Upper lobe of right lung (tissue), 1 donor: ENCODE measurements around the gene TNPO1. TPM values are rescaled to one million over a fixed set of nuclear protein-coding genes. Genes with fewer than 3 reads are reported as not detected.

Source experiments
- ATAC-seq: fragments of 200-7000 bp; cut with Tn5 transposase; one replicate; pipeline ENCODE4 v1.9.1; 2020; ENCODE audit warnings: mild to moderate bottlenecking, moderate library complexity
- DNase-seq: peaks from one replicate; pipeline ENCODE4 v3.0.0-alpha.2; 2020
- H3K27ac ChIP-seq: fragments of 200-600 bp; one replicate; pipeline ENCODE4 v1.8.0; 2022
- H3K27me3 ChIP-seq: fragments of 200-600 bp; one replicate; pipeline ENCODE4 v1.8.0; 2022; ENCODE audit warnings: mild to moderate bottlenecking
- H3K36me3 ChIP-seq: fragments of 200-600 bp; one replicate; pipeline ENCODE4 v1.8.0; 2022
- H3K4me1 ChIP-seq: fragments of 200-600 bp; one replicate; pipeline ENCODE4 v1.8.0; 2022
- H3K4me3 ChIP-seq: fragments of 200-600 bp; one replicate; pipeline ENCODE4 v1.8.0; 2022; ENCODE audit warnings: mild to moderate bottlenecking
- H3K9me3 ChIP-seq: fragments of 200-600 bp; one replicate; pipeline ENCODE4 v1.8.0; 2022
- CTCF ChIP-seq: fragments of 200-600 bp; IDR thresholded peaks from one replicate; pipeline ENCODE4 v1.8.0; 2022; ENCODE audit warnings: antibody characterized with exemption
- intact Hi-C: fragments of 100-400 bp; cut with DNase I; formaldehyde crosslinking; loops from one replicate; pipeline ENCODE4 v1.11.0; 2022
- total RNA-seq: library from RNA; stranded (reverse); fragmentation: NEBNext Ultra II Directional; extraction: Animal tissue kit (Norgen Biotek cat#: 25700); gene quantifications from one replicate; pipeline ENCODE4 v1.2.1, GENCODE V29; 2021
- donor health status: DM: no; HTN: yes; CAD: no; lungs with severe emphysema.

TNPO1 gene
- total RNA-seq, 1 donor from 2014 or later: 106 TPM

GRCh38 chr5:72814864-72815263 lies 1.6 kb upstream of the TNPO1 start:
- H3K36me3 ChIP-seq: no peaks in the 10 kb centered on the region
- H3K27me3 ChIP-seq: no peaks in the 10 kb centered on the region
- peaks cover 19% of the 10 kb centered on the region for H3K4me1 ChIP-seq
- H3K4me3 ChIP-seq: no peak overlapping the region
- no peak for ATAC-seq
- no peak for DNase-seq
- no peaks in the 10 kb centered on the region for H3K9me3 ChIP-seq
- H3K27ac ChIP-seq: no peak overlapping the region
- no peak for TF ChIP-seq CTCF
- intact Hi-C loops: no loop called here

- ATAC-seq (no peak), DNase-seq (no peak)
- Histone ChIP-seq H3K9me3 (no peaks in the 10 kb centered on the region), H3K4me1 (peaks cover 19% of the 10 kb centered on the region), H3K27me3 (no peaks in the 10 kb centered on the region), H3K36me3 (no peaks in the 10 kb centered on the region), H3K4me3 (peak overlapping the region; percentile 77), H3K27ac (peak overlapping the region; percentile 99)
- TF ChIP-seq CTCF: no peak
- intact Hi-C loops: no loop called here
These were observed 729 bp upstream of the TNPO1 start for GRCh38 chr5:72815580-72816283.

- intact Hi-C loops: no loop called here
- H3K27me3 ChIP-seq: no peaks in the 10 kb centered on the region
- peak; percentile 84 for DNase-seq
These were observed 618 bp downstream of the TNPO1 start for GRCh38 chr5:72817076-72817481.

GRCh38 chr5:72817671-72818266 lies 1.3 kb downstream of the TNPO1 start:
- peak overlapping the region; percentile 99 for H3K27ac ChIP-seq
- no peak for DNase-seq
- H3K36me3 ChIP-seq: no peaks in the 10 kb centered on the region
- ATAC-seq: no peak
- H3K27me3 ChIP-seq: no peaks in the 10 kb centered on the region
- H3K4me3 ChIP-seq: peak overlapping the region; percentile 77
- H3K9me3 ChIP-seq: no peaks in the 10 kb centered on the region
- peaks cover 19% of the 10 kb centered on the region for H3K4me1 ChIP-seq
- TF ChIP-seq CTCF: no peak
- intact Hi-C loops: no loop called here

More at GRCh38 chr5:72817076-72817481, 618 bp downstream of the TNPO1 start:
- no peak for TF ChIP-seq CTCF
- H3K36me3 ChIP-seq: no peaks in the 10 kb centered on the region
- peak; percentile 63 for ATAC-seq
- peaks cover 19% of the 10 kb centered on the region for H3K4me1 ChIP-seq
- no peaks in the 10 kb centered on the region for H3K9me3 ChIP-seq
- peak overlapping the region; percentile 77 for H3K4me3 ChIP-seq
- H3K27ac ChIP-seq: peak overlapping the region; percentile 99

- H3K27me3 ChIP-seq: no peaks in the 10 kb centered on the region
- DNase-seq (peak; percentile 80), ATAC-seq (peak; percentile 28)
- no peaks in the 10 kb centered on the region for H3K36me3 ChIP-seq
- no peaks in the 10 kb centered on the region for H3K9me3 ChIP-seq
- H3K27ac ChIP-seq: no peak overlapping the region
- intact Hi-C loops: no loop called here
- H3K4me1 ChIP-seq: peaks cover 19% of the 10 kb centered on the region
- TF ChIP-seq CTCF: peak; percentile 68
- H3K4me3 ChIP-seq: no peak overlapping the region
These were observed 2.5 kb downstream of the TNPO1 start for GRCh38 chr5:72818866-72819534.
